ENCODE measurements around the gene DYRK2.
"Not testable (repeated sequence)": the region's sequence is repeated elsewhere in the genome, so short reads cannot be mapped to it uniquely, and the experiment has no call there.

The DYRK2 gene

GRCh38 chr12:67671419-67671818 is 22.9 kb downstream of the DYRK2 start:
- DNase-seq (ENCODE audit: low spot score) = no peak

GRCh38 chr12:67671892-67672291 is 23.3 kb downstream of the DYRK2 start:
- no peak for DNase-seq (ENCODE audit: low spot score)

- DNase-seq (ENCODE audit: low spot score) = not testable (repeated sequence)
Observed at GRCh38 chr12:67672507-67672906, 24.0 kb downstream of the DYRK2 start.

DNA sequence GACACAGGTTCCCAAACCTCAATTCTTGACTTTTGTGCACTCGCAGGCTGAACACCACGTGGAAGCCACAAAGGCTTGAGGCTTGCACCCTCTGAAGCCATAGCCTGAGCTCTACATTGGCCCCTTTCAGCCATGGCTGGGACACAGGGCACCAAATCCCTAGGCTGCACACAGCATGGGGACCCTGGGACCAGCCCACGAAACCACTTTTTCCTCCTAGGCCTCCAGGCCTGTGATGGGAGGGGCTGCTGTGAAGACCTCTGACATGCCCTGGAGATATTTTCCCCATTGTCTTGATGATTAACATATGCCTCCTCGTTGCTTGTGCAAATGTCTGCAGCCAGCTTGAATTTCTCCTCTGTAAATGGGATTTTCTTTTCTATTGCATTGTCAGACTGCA is 25.0 kb downstream of the DYRK2 start:
- DNase-seq (ENCODE audit: low spot score) = not testable (repeated sequence)

GRCh38 chr12:67674417-67674816 is 25.9 kb downstream of the DYRK2 start:
- DNase-seq (ENCODE audit: low spot score) = no peak

DNA sequence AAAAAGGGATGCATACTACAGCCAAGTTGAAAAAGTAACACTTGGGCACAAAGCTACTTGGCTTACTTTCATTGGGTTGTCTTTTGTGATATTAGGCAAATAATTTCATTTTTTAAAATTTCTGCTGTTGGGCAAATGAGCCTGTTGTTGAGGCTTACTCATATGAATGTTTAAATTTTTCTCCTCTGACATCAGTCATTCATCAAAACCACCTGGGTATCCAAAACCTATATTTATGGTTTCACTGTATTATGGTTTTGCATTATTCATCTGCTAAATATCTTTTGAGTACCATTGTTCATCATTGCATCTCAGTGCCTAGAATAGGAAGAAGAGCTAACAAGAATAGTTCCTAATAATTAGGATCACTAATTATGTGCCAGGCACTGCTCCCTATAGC is 28.1 kb downstream of the DYRK2 start:
- no peak for DNase-seq (ENCODE audit: low spot score)

DNA sequence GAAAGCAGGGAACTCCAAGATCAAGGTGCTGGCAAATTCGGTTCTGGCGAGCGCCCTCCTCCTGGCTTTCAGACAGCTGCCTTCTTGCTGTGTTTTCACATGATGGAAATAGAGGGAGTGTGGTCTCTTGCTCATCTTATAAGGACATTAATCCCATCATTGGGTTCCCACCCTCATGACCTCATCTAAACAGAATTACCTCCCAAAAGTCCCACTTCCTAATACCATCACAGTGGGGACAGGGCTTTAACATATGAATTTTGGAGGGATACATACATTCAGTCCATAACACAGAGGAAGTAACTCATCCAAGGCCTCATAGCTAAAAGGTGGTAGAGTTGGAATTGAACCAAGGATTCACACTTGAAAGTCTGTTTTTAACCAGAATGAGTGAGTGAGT is 28.6 kb downstream of the DYRK2 start:
- DNase-seq (ENCODE audit: low spot score) = no peak

- DNase-seq (ENCODE audit: low spot score) = no peak
Observed at GRCh38 chr12:67681105-67681778, 32.7 kb downstream of the DYRK2 start.

GRCh38 chr12:67681941-67682620 is 33.5 kb downstream of the DYRK2 start:
- DNase-seq (ENCODE audit: low spot score) = no peak

DNA sequence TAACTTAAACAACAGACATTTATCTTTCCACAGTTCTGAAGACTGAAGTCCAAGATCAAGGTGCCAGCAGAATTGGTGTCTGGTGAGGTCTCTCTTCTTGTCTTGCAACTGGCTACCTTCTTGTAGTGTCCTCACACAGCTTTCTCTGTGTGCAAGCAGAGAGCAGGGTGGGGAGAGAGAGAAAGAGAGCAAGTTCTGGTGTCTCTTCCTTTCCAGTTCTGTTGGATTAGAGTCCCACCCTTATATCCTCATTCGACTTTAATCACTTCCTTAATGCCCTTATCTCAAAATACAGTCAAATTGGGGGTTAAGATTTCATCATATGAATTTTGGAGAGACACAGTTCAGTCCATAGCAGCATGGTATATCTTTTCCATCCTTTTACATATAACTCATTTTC is 40.8 kb downstream of the DYRK2 start:
- no peak for DNase-seq (ENCODE audit: low spot score)

DNA sequence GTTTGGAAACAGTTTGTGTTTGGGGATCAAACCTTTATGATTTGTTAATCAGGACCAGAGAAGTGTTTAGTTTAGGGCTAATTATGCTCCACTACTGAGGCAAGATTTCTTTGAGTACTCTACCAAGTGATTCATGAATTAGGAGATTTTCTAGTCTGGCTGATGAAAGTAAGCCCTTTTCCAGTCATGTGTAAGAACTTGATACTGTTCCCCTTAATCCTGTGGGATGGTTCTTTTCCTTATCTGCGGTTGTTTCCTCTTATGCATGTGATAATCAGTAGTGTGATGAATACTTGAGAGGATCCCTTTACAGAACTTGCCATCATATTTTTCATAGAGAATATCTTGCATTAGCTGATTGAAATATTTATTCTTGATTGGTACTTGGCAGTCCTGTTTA is 42.1 kb downstream of the DYRK2 start:
- no peak for DNase-seq (ENCODE audit: low spot score)

GRCh38 chr12:67691220-67691619 is 42.7 kb downstream of the DYRK2 start:
- no peak for DNase-seq (ENCODE audit: low spot score)

DNA sequence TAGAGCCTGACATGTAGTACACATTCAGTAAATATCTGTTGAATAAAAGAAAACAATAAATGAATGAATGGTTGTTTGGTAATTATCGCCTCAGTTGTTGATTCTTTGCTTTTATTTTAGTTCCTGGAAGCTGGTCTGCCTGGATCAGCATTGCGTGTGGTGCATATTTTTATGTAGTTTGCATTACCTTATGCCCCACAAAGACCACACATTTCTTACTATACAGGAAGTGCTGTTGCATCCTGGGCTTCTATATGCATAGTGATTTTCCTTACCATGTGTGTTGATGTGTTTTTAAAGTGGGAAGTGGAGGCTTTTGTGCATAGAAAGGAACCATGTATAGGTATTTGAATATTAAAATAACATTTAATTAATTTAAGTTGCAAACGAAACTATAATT is 43.6 kb downstream of the DYRK2 start:
- no peak for DNase-seq (ENCODE audit: low spot score)

DNA sequence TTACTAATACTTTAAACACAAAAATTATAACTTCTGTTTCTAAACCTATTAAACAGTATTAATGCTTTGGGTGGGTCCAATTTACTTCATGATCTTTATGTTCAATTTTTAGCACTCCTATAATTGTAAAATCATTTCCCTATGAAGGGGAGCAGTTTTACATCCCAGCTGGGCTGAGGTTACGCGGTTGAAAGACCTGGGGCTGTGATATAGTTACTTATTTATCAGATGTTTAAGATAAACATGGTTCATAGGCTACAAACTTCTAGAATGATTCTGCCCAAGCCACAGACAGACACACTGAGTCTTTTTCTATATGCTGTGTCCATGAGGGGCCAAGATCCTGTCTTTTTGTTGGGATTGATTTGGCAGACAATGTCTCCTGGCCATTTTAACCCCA is 44.4 kb downstream of the DYRK2 start:
- no peak for DNase-seq (ENCODE audit: low spot score)

GRCh38 chr12:67693894-67694293 is 45.3 kb downstream of the DYRK2 start:
- DNase-seq (ENCODE audit: low spot score) = no peak

DNA sequence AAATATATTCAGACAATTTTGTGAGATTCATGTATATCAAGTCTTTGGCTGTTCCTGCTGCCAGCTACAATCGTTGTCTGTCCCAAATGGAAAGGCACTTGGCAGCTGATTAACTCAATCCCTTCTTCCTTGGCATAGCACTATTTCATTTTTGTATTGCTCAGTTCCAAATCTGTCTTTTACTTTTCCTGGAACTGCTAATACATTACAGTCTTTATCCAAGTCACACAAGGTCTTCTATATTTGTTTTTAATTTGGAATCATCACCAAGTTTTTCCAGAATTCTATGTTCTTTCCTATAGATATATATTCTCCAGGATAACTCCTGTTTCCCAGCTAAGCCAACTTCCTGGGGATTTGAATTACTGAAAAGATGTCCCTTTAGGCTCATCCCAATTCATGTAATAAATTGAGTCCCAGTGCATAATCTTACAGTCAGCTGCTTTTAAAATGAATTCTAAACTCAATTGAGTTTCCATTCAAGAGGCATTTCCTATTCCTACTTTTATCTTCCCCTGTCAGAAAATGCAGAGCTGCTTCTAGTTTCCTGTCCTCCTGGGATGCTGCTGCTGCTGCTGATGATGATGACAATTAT is 45.9 kb downstream of the DYRK2 start:
- DNase-seq (ENCODE audit: low spot score) = no peak

GRCh38 chr12:67695974-67696373 is 47.4 kb downstream of the DYRK2 start:
- DNase-seq (ENCODE audit: low spot score) = no peak

GRCh38 chr12:67697443-67697842 is 48.9 kb downstream of the DYRK2 start:
- DNase-seq (ENCODE audit: low spot score) = no peak

DNA sequence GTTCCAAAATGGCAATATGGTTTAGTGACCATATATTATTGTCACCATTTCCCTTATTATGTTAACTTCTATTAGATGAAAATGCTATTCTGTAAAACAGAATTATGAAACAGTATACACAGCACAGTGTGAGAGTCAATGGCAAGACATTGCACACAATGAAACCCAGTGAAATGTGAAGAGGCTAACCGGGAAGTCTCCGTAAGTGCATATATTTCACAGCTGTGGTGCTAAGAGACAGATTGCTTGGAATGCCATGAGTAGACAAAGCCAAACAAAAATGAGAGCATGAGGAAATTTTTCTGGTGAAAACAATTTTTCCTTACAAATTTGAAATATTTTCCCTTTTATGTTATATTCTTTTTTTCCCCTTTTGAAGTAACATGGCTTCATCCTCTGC is 49.4 kb downstream of the DYRK2 start:
- no peak for DNase-seq (ENCODE audit: low spot score)

GRCh38 chr12:67698672-67699581 is 50.4 kb downstream of the DYRK2 start:
- DNase-seq (ENCODE audit: low spot score) = no peak

DNA sequence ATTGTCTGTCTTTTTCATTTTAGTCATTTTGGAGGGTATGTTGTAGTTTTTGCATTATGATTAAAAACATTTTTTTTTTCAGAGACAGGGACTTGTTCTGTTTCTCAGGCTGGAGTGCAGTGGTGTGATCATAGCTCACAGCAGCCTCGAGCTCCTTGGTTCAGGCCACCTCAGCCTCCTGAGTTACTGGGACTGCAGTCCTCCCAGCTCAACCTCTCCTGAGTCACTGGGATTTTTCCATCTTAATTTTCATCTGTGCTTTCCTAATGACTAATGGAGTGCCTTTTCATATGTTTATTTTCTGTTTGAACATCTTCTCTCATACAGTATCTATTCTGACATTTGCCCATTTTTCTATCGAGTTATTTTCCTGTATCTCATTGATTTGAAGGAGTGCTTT is 52.6 kb downstream of the DYRK2 start:
- no peak for DNase-seq (ENCODE audit: low spot score)

DNA sequence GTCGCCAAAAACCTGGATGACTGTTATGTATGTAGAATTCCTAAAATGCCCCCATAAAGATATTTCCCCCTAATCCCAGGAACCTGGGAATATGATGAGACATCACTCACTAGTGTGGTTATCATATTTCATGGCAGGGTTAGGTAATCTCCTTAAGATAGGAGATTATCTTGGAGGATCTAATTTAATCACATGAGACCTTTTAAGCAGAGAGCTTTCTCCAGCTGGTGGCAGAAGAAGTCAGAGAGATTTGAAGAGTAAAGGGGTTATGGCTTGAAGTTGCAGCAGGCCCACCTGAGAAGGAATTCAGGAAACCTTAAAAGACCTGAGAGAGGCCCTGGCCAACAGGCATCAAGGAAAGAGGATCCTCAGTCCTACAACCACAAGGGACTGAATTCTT is 53.6 kb downstream of the DYRK2 start:
- DNase-seq (ENCODE audit: low spot score) = no peak

DNA sequence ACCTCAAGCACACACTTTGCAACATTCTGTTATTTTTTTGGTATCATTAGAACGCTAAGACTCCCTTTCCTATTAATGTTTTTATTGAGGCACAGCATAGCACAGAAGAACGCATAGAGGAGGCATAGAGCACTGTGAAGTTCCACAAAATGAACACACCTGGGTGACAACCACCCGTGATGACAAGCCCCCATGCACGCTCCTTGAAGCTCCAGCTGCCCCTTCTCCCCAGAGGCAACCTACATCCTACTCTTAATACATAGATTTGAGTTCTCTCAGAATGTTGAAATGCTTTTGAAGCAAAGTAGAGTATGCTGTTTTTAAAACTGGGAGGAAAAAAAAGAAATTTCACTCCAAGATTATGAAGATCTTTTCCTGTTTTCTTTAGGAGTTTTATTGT is 55.5 kb downstream of the DYRK2 start:
- no peak for DNase-seq (ENCODE audit: low spot score)
